Trophoblast cell (in vitro differentiated cells and primary cell): ENCODE data around the gene PLEK.

Experiments used
- DNase-seq, 2 donors: peaks; one replicate each; pipeline ENCODE4 v3.0.0-alpha.2; 2016
- H2AFZ ChIP-seq: 2 replicates; pipeline ENCODE4 v1.6.1; 2013; ENCODE audit warnings: low read length, moderate library complexity, mild to moderate bottlenecking; ENCODE audit not compliant: insufficient read depth, poor library complexity
- H2AK5ac ChIP-seq: 2 replicates; pipeline ENCODE4 v1.6.1; 2013; ENCODE audit warnings: mild to moderate bottlenecking, low read length
- H2BK120ac ChIP-seq: 2 replicates; pipeline ENCODE4 v1.6.1; 2013; ENCODE audit warnings: low read length, mild to moderate bottlenecking, moderate library complexity; ENCODE audit not compliant: insufficient read depth, poor library complexity
- H2BK12ac ChIP-seq: 2 replicates; pipeline ENCODE4 v1.6.1; 2013; ENCODE audit warnings: mild to moderate bottlenecking, low read length, moderate library complexity
- H2BK5ac ChIP-seq: 2 replicates; pipeline ENCODE4 v1.6.1; 2013; ENCODE audit warnings: low read length, low read depth, moderate library complexity, mild to moderate bottlenecking; ENCODE audit not compliant: poor library complexity
- H3K14ac ChIP-seq: 2 replicates; pipeline ENCODE4 v1.6.1; 2013; ENCODE audit warnings: mild to moderate bottlenecking, low read length
- H3K18ac ChIP-seq: 2 replicates; pipeline ENCODE4 v1.6.1; 2013; ENCODE audit warnings: mild to moderate bottlenecking, low read length
- H3K23ac ChIP-seq: 2 replicates; pipeline ENCODE4 v1.6.1; 2013; ENCODE audit warnings: low read length
- H3K27ac ChIP-seq: 2 replicates; pipeline ENCODE4 v1.5.1; 2013; ENCODE audit warnings: low read depth, mild to moderate bottlenecking, inconsistent platforms, low read length, moderate library complexity
- H3K27me3 ChIP-seq: 2 replicates; pipeline ENCODE4 v1.6.1; 2013; ENCODE audit warnings: inconsistent platforms, mild to moderate bottlenecking, low read length, moderate library complexity; ENCODE audit not compliant: insufficient read depth
- H3K36me3 ChIP-seq, 2 experiments: 1 replicate in 1 of 2; 2 replicates in 1 of 2; pipeline ENCODE4 v1.6.1; 2013; ENCODE audit warnings: low read length in 2 of 2, mild to moderate bottlenecking in 2 of 2, moderate library complexity in 1 of 2; ENCODE audit not compliant: insufficient read depth in 2 of 2, control insufficient read depth in 1 of 2
- H3K4ac ChIP-seq: 2 replicates; pipeline ENCODE4 v1.6.1; 2013; ENCODE audit warnings: low read depth, mild to moderate bottlenecking, low read length, moderate library complexity
- H3K4me1 ChIP-seq, 2 experiments: 1 replicate in 1 of 2; 2 replicates in 1 of 2; pipeline ENCODE4 v1.6.1; 2013; ENCODE audit warnings: low read length in 2 of 2, mild to moderate bottlenecking in 2 of 2, moderate library complexity in 1 of 2; ENCODE audit not compliant: insufficient read depth in 2 of 2, control insufficient read depth in 1 of 2
- H3K4me2 ChIP-seq: 2 replicates; pipeline ENCODE4 v1.6.1; 2013; ENCODE audit warnings: inconsistent platforms, mild to moderate bottlenecking, low read length, moderate library complexity
- H3K4me3 ChIP-seq: 2 replicates; pipeline ENCODE4 v1.5.1; 2013; ENCODE audit warnings: mild to moderate bottlenecking, low read depth, low read length, inconsistent platforms
- H3K79me1 ChIP-seq: one replicate; pipeline ENCODE4 v1.6.1; 2013; ENCODE audit warnings: low read length
- H3K79me2 ChIP-seq: 2 replicates; pipeline ENCODE4 v1.6.1; 2013; ENCODE audit warnings: low read length, mild to moderate bottlenecking; ENCODE audit not compliant: control insufficient read depth, insufficient read depth, poor library complexity
- H3K9ac ChIP-seq: 2 replicates; pipeline ENCODE4 v1.6.1; 2013; ENCODE audit warnings: mild to moderate bottlenecking, low read length
- H3K9me3 ChIP-seq: 2 replicates; pipeline ENCODE4 v1.6.1; 2013; ENCODE audit warnings: low read depth, mild to moderate bottlenecking, control low read depth, inconsistent platforms, low read length; ENCODE audit not compliant: insufficient read depth
- H4K12ac ChIP-seq: 2 replicates; pipeline ENCODE4 v1.6.1; 2013; ENCODE audit warnings: low read depth, mild to moderate bottlenecking, low read length, moderate library complexity
- H4K8ac ChIP-seq: 2 replicates; pipeline ENCODE4 v1.6.1; 2013; ENCODE audit warnings: low read depth, mild to moderate bottlenecking, low read length, moderate library complexity
- H4K91ac ChIP-seq: one replicate; pipeline ENCODE4 v1.6.1; 2013; ENCODE audit warnings: low read depth, mild to moderate bottlenecking, low read length, moderate library complexity
- WGBS: extraction: QIAGEN DNeasy Blood & Tissue Kit; methylation state at CpG from one replicate; pipeline ENCODE4 v1.1.7; 2013; ENCODE audit warnings: missing lambda C conversion rate; ENCODE audit not compliant: insufficient read length, insufficient coverage; ENCODE audit errors: extremely low coverage; 5-methylcytosine and 5-hydroxymethylcytosine counted together

PLEK gene

GRCh38 chr2:68414876-68415275 is 49.8 kb downstream of the PLEK start:
- Histone ChIP-seq H3K14ac (no peak overlapping the region), H3K79me2 (no peaks in the 10 kb centered on the region), H3K4me1 (no peaks in the 10 kb centered on the region), H3K79me1 (no peaks in the 10 kb centered on the region), H3K9ac (no peak overlapping the region), H3K4me3 (no peak overlapping the region), H3K9me3 (no peaks in the 10 kb centered on the region), H2BK12ac (no peak overlapping the region), H2BK120ac (no peak overlapping the region), H2AK5ac (no peak overlapping the region), H3K18ac (no peak overlapping the region), H4K91ac (no peak overlapping the region), H3K27me3 (no peaks in the 10 kb centered on the region), H3K36me3 (no peaks in the 10 kb centered on the region), H4K8ac (no peak overlapping the region), H3K4ac (no peak overlapping the region), H2AFZ (no peak overlapping the region), H4K12ac (no peak overlapping the region), H2BK5ac (no peak overlapping the region), H3K27ac (no peak overlapping the region), H3K4me2 (no peak overlapping the region), H3K23ac (no peak overlapping the region)
- WGBS: no CpG with 5 or more reads among the region's 3 CpGs
- no peak for DNase-seq

- Histone ChIP-seq H3K9ac (no peak overlapping the region), H3K4me1 (no peaks in the 10 kb centered on the region), H4K8ac (no peak overlapping the region), H2BK5ac (no peak overlapping the region), H3K4ac (no peak overlapping the region), H4K12ac (no peak overlapping the region), H3K9me3 (no peaks in the 10 kb centered on the region), H3K79me1 (no peaks in the 10 kb centered on the region), H3K27ac (no peak overlapping the region), H3K4me2 (no peak overlapping the region), H2BK120ac (no peak overlapping the region), H3K14ac (no peak overlapping the region), H3K36me3 (no peaks in the 10 kb centered on the region), H3K79me2 (no peaks in the 10 kb centered on the region), H3K4me3 (no peak overlapping the region), H3K23ac (no peak overlapping the region), H2AK5ac (no peak overlapping the region), H3K27me3 (no peaks in the 10 kb centered on the region), H4K91ac (no peak overlapping the region), H2BK12ac (no peak overlapping the region), H3K18ac (no peak overlapping the region), H2AFZ (no peak overlapping the region)
- no peak for DNase-seq
Measured at GRCh38 chr2:68415521-68415920, 50.4 kb downstream of the PLEK start.

- H2BK12ac ChIP-seq: no peak overlapping the region
- no peaks in the 10 kb centered on the region for H3K79me2 ChIP-seq
- H2BK120ac ChIP-seq: no peak overlapping the region
- no peak overlapping the region for H2AK5ac ChIP-seq
- no peak overlapping the region for H3K23ac ChIP-seq
- H3K4me3 ChIP-seq: no peak overlapping the region
- no peak overlapping the region for H3K14ac ChIP-seq
- no peaks in the 10 kb centered on the region for H3K4me1 ChIP-seq
- no peak overlapping the region for H4K91ac ChIP-seq
- H3K27ac ChIP-seq: no peak overlapping the region
- DNase-seq: no peak
- no peaks in the 10 kb centered on the region for H3K27me3 ChIP-seq
- no peak overlapping the region for H3K4me2 ChIP-seq
- no CpG with 5 or more reads among the region's 9 CpGs for WGBS
- H3K36me3 ChIP-seq: no peaks in the 10 kb centered on the region
- no peak overlapping the region for H4K8ac ChIP-seq
- no peaks in the 10 kb centered on the region for H3K79me1 ChIP-seq
- no peak overlapping the region for H4K12ac ChIP-seq
- no peak overlapping the region for H3K4ac ChIP-seq
- H2AFZ ChIP-seq: no peak overlapping the region
- no peak overlapping the region for H2BK5ac ChIP-seq
- H3K9me3 ChIP-seq: no peaks in the 10 kb centered on the region
- H3K18ac ChIP-seq: no peak overlapping the region
- H3K9ac ChIP-seq: no peak overlapping the region
Measured at GRCh38 chr2:68416081-68416675, 51.1 kb downstream of the PLEK start.

- Histone ChIP-seq H4K91ac (no peak overlapping the region), H3K14ac (no peak overlapping the region), H3K4me1 (no peaks in the 10 kb centered on the region), H3K79me1 (no peaks in the 10 kb centered on the region), H3K27me3 (no peaks in the 10 kb centered on the region), H3K4me3 (no peak overlapping the region), H2BK12ac (no peak overlapping the region), H3K27ac (no peak overlapping the region), H3K36me3 (no peaks in the 10 kb centered on the region), H4K12ac (no peak overlapping the region), H3K9me3 (no peaks in the 10 kb centered on the region), H3K79me2 (no peaks in the 10 kb centered on the region), H3K4me2 (no peak overlapping the region), H2AFZ (no peak overlapping the region), H2BK120ac (no peak overlapping the region), H2AK5ac (no peak overlapping the region), H3K9ac (no peak overlapping the region), H4K8ac (no peak overlapping the region), H3K18ac (no peak overlapping the region), H2BK5ac (no peak overlapping the region), H3K23ac (no peak overlapping the region), H3K4ac (no peak overlapping the region)
- WGBS: no CpG with 5 or more reads among the region's 1 CpG
- DNase-seq: no peak
Measured at GRCh38 chr2:68417926-68418325, 52.8 kb downstream of the PLEK start.
